ENCODE results near the gene TANK.
A peak's percentile ranks its signal among the peaks of the same experiment; 100 is the strongest.
"Not testable (repeated sequence)": the region's sequence is repeated elsewhere in the genome, so short reads cannot be mapped to it uniquely, and the experiment has no call there.

The TANK gene

DNA sequence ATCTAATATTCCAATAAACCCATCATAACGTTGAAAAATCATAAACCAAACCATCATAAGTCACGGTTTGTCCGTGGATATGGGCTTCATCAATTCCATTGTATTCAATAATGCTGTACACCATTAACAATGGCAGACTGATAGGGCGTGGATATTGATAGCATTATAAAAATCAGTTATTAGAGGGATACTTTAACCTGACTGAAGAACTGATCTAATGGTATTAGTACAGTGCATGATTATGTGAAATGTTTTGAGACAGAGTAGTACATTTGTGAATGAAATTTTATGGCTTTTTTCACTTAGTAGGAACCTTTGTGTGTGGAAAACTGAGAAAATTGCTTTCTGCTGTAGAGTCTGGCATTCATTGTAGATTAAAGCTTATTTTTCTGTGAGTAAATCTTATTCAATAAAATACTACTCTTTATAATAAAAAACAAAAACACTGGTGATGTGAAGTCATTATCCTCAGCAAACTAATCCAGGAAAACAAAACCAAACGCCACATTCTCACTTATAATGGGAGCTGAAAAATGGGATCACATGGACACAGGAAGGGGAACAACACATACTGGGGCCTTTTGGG lies 119.1 kb downstream of the TANK start:
- not testable (repeated sequence) for DNase-seq

- peak; percentile 30 to 40 for DNase-seq
Measured at GRCh38 chr2:161280906-161281323, 120.7 kb downstream of the TANK start.

GRCh38 chr2:161281615-161282310 lies 121.5 kb downstream of the TANK start:
- DNase-seq = not testable (repeated sequence)

- DNase-seq = peak in 1 of 2 experiments; percentile 5
Measured at GRCh38 chr2:161282311-161282644, 122.0 kb downstream of the TANK start.

DNA sequence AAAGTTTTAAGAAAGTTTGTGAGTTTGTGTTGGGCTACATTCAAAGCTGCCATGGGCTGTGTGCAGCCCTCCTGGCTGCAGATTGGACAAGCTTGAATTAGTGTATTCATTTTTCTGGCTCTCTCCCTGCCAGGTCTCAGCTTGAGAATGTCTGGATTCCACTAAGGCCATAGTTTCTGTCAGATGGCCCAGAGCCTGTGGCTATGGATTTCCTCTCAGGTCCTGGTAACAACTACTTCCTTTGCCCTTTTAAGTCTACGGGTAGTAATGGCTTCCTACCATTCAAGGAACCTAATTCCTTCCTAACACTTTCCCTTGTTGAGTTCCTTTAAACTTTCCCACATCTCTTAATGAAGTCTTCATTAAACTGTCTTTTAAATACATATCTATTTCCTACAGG lies 123.7 kb downstream of the TANK start:
- DNase-seq = no peak

Data from stimulated activated CD4-positive, alpha-beta T cell treated with anti-CD3 and anti-CD28 coated beads, Interleukin-4, amount 100 ng/mL, for 4 hours (primary cell).